Osteoblast (primary cell): ENCODE measurements around the gene BAIAP3. TPM values are rescaled to one million over a fixed set of nuclear protein-coding genes. Genes with fewer than 3 reads are reported as not detected.

ENCODE experiments used
- DNase-seq: peaks from one replicate; pipeline ENCODE4 v3.0.0; 2011; ENCODE audit warnings: low spot score, mixed read lengths; ENCODE audit not compliant: insufficient read length; ENCODE audit errors: missing footprints
- H2AFZ ChIP-seq: 2 replicates; pipeline ENCODE4 v1.6.0; 2011; ENCODE audit warnings: mild to moderate bottlenecking, low read length
- H3K27ac ChIP-seq: 2 replicates; pipeline ENCODE4 v1.5.1; 2011; ENCODE audit warnings: mild to moderate bottlenecking, low read depth, low read length, moderate library complexity
- H3K27me3 ChIP-seq: 2 replicates; pipeline ENCODE4 v1.6.0; 2012; ENCODE audit warnings: mild to moderate bottlenecking, control low read depth, inconsistent platforms, low read length, moderate library complexity; ENCODE audit not compliant: insufficient read depth
- H3K36me3 ChIP-seq: 2 replicates; pipeline ENCODE4 v1.5.1; 2011; ENCODE audit warnings: mild to moderate bottlenecking, low read length, control low read depth, moderate library complexity; ENCODE audit not compliant: insufficient read depth
- H3K4me1 ChIP-seq: 2 replicates; pipeline ENCODE4 v1.5.1; 2011; ENCODE audit warnings: mild to moderate bottlenecking, low read length, control low read depth, moderate library complexity; ENCODE audit not compliant: insufficient read depth
- H3K4me2 ChIP-seq: 2 replicates; pipeline ENCODE4 v1.6.0; 2011; ENCODE audit warnings: mild to moderate bottlenecking, low read length; ENCODE audit not compliant: insufficient read depth
- H3K4me3 ChIP-seq: fragments of 200-600 bp; sonication (generic); 3 replicates; pipeline ENCODE4 v1.5.1; 2012; ENCODE audit warnings: mild to moderate bottlenecking, low read length, inconsistent platforms; ENCODE audit not compliant: insufficient read depth
- H3K79me2 ChIP-seq: 2 replicates; pipeline ENCODE4 v1.6.0; 2012; ENCODE audit warnings: mild to moderate bottlenecking, low read length, control low read depth, inconsistent platforms; ENCODE audit not compliant: insufficient read depth
- H3K9me3 ChIP-seq: 2 replicates; pipeline ENCODE4 v1.5.1; 2011; ENCODE audit warnings: low read depth, low read length, control low read depth
- H4K20me1 ChIP-seq: 2 replicates; pipeline ENCODE4 v1.6.0; 2012; ENCODE audit warnings: mild to moderate bottlenecking, low read length, control low read depth; ENCODE audit not compliant: insufficient read depth
- total RNA-seq: library from RNA; depleted of rRNA; stranded (reverse); fragments of >200 nt; gene quantifications from 2 replicates; pipeline ENCODE4 v1.2.3, GENCODE V29; 2012
- TF ChIP-seq, protein P1 (sequence below): IDR thresholded peaks from 2 replicates; pipeline ENCODE4 v1.5.1; 2011; ENCODE audit warnings: mild to moderate bottlenecking, low read depth, low read length, moderate library complexity; ENCODE audit errors: extremely low read depth

Gene BAIAP3
- total RNA-seq, 1 donor = under 0.01 TPM

DNA sequence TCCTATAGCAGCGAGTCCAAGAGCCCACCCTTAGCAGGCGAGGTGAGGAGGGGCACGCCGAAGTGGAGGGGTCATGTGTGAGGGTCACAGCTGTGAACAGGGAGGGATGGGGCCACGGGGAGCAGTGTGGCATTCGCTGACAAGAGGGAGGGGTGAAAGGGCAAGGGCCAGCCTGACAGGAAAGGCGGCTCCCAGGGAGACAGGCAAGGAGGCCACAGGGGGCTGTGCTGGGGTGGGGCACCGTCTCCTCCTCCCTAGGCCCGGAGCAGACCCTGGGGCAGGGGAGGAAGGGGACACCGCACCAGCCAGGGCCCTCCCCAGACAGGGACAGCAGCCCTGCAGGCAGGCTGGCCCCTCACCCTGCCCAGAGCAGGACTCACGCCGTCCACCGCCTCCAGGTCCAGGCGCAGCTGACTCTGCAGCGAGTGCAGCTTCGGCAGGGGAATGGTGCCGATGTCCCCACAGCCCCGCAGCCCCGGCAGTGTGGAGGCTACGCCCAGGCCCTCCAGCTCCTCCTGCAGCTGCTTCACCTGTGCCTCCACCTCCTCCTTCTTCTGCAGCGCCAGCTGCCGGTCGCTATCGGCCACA, 33.4 kb downstream of the BAIAP3 start:
- Histone ChIP-seq H3K4me1 (no peaks in the 10 kb centered on the region), H3K27me3 (no peaks in the 10 kb centered on the region), H2AFZ (no peak overlapping the region), H3K79me2 (peaks cover 13% of the 10 kb centered on the region), H3K36me3 (peaks cover 37% of the 10 kb centered on the region), H3K4me3 (no peak overlapping the region), H3K4me2 (no peak overlapping the region), H3K27ac (no peak overlapping the region), H3K9me3 (no peaks in the 10 kb centered on the region), H4K20me1 (peaks cover 19% of the 10 kb centered on the region)
- TF ChIP-seq, protein P1, sequence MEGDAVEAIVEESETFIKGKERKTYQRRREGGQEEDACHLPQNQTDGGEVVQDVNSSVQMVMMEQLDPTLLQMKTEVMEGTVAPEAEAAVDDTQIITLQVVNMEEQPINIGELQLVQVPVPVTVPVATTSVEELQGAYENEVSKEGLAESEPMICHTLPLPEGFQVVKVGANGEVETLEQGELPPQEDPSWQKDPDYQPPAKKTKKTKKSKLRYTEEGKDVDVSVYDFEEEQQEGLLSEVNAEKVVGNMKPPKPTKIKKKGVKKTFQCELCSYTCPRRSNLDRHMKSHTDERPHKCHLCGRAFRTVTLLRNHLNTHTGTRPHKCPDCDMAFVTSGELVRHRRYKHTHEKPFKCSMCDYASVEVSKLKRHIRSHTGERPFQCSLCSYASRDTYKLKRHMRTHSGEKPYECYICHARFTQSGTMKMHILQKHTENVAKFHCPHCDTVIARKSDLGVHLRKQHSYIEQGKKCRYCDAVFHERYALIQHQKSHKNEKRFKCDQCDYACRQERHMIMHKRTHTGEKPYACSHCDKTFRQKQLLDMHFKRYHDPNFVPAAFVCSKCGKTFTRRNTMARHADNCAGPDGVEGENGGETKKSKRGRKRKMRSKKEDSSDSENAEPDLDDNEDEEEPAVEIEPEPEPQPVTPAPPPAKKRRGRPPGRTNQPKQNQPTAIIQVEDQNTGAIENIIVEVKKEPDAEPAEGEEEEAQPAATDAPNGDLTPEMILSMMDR = no peak
- no peak for DNase-seq

DNA sequence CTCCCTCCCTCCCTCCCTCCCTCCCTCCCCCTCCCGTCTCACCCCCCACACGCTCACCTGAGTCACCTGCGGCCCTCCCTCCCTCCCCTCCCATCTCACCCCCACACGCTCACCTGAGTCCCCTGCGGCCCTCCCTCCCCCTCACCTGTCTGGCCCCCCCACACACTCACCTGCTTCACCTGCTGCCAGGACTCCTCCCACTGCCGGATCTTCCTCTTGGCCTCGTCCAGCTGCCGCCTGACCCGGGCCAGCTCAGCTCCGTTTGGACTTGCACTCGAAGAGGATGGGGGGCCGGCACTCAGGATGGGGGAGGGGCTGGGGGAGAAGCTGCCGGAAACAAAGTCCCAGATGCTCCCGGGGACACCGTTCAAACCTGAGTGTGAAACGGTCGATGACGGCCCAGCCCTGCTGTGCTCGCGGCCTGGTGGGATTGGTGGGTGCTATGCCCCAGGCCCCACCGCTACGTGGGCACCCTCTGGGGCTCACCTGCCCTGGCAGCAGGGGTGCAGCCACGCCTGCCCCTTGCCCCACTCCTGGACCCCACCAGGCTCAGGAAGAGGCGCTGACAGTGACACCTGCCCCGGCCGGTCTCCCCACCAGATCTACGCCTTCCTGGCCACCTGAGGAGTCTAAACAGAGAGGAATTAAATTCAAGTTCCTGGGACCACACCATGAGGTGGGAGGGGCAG, 34.2 kb downstream of the BAIAP3 start:
- peaks cover 33% of the 10 kb centered on the region for H3K36me3 ChIP-seq
- H3K4me2 ChIP-seq = no peak overlapping the region
- TF ChIP-seq, protein P1 = no peak
- no peak for DNase-seq
- no peak overlapping the region for H3K4me3 ChIP-seq
- H2AFZ ChIP-seq = no peak overlapping the region
- H3K79me2 ChIP-seq = peaks cover 5% of the 10 kb centered on the region
- H4K20me1 ChIP-seq = peaks cover 12% of the 10 kb centered on the region
- H3K4me1 ChIP-seq = no peaks in the 10 kb centered on the region
- no peaks in the 10 kb centered on the region for H3K9me3 ChIP-seq
- no peaks in the 10 kb centered on the region for H3K27me3 ChIP-seq
- no peak overlapping the region for H3K27ac ChIP-seq

DNA sequence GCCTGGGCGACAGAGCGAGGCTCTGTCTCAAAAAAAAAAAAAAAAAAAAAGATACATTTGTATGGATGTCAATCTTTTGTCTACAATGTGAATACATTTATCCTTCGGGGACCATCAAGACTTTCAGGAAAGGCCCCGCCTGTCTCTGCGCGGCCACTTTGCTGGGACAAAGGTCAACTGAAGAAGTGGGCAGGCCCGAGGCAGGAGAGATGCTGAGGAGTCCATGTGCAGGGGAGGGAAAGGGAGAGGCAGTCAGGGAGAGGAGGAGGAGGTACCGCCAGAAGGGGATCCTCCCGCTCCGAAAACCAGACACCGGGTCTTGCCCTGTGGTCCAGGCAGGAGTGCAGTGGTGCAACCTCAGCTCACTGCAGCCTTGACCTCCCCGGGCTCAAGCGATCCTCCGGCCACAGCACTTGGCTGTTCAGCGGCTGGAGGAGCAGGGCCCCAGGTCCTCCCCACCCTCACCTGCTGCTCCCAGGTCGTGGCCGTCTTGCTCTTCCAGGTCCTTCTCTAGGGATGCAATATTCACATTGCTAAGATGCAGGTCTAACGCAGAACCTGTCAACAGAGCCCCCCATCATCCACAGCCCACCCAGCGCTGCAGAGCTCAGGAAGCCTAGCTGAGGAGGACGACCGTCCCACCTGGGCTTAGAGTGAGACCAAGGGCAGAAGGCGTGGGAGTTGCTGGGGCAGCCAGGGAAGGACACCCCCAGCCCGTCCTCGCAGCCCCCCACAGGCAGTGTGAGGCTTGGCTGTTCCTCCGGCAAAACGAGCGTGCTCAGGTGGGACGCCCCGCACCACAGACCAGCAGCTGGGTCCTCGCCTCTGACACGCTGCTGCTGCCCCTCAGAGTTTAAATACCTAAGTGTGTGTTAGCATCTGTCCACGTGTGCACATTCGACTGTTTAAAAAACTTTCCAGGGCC, 37.9 kb downstream of the BAIAP3 start:
- peaks cover 5% of the 10 kb centered on the region for H3K36me3 ChIP-seq
- no peak overlapping the region for H3K4me2 ChIP-seq
- no peaks in the 10 kb centered on the region for H3K27me3 ChIP-seq
- no peak overlapping the region for H3K27ac ChIP-seq
- H3K9me3 ChIP-seq = no peaks in the 10 kb centered on the region
- H3K4me3 ChIP-seq = no peak overlapping the region
- no peak overlapping the region for H2AFZ ChIP-seq
- TF ChIP-seq, protein P1 = no peak
- H4K20me1 ChIP-seq = no peaks in the 10 kb centered on the region
- DNase-seq = no peak
- no peaks in the 10 kb centered on the region for H3K4me1 ChIP-seq
- H3K79me2 ChIP-seq = no peaks in the 10 kb centered on the region
